ENCODE data around the gene ENPP4.

DNA sequence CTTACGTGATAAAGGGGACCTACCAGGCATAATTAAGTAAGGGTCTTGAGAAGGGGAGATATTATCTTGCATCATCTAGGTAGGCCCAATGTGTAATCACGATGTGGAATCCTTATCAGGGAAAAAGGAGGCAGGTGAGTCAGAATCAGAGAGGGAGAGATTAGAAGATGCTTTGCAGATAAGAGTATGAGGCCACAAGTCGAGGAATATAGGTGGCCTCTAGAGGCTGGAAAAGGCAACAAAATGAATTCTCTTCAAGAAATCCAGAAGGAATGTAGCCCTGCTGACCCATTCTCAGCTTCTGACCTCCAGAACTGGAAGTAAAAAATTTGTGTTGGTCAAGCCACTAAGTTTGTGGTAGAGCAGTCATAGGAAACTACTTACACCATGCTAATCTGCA is 11.0 kb upstream of the ENPP4 start:
- TF ChIP-seq, protein P1, sequence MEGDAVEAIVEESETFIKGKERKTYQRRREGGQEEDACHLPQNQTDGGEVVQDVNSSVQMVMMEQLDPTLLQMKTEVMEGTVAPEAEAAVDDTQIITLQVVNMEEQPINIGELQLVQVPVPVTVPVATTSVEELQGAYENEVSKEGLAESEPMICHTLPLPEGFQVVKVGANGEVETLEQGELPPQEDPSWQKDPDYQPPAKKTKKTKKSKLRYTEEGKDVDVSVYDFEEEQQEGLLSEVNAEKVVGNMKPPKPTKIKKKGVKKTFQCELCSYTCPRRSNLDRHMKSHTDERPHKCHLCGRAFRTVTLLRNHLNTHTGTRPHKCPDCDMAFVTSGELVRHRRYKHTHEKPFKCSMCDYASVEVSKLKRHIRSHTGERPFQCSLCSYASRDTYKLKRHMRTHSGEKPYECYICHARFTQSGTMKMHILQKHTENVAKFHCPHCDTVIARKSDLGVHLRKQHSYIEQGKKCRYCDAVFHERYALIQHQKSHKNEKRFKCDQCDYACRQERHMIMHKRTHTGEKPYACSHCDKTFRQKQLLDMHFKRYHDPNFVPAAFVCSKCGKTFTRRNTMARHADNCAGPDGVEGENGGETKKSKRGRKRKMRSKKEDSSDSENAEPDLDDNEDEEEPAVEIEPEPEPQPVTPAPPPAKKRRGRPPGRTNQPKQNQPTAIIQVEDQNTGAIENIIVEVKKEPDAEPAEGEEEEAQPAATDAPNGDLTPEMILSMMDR (IDR thresholded peaks at IDR 0.05): no peak
- no peak for TF ChIP-seq POLR2A (IDR thresholded peaks at IDR 0.05)
